ENCODE data around the gene DUSP16. TPM values are rescaled to one million over a fixed set of nuclear protein-coding genes. Genes with fewer than 3 reads are reported as not detected.

Gene DUSP16
- total and polyA plus RNA-seq, 2 of the 8 experiments (the other 6 are each of a cell fraction or from before 2014, with no cell fraction given), result 31.6 to 55.9 TPM

DNA sequence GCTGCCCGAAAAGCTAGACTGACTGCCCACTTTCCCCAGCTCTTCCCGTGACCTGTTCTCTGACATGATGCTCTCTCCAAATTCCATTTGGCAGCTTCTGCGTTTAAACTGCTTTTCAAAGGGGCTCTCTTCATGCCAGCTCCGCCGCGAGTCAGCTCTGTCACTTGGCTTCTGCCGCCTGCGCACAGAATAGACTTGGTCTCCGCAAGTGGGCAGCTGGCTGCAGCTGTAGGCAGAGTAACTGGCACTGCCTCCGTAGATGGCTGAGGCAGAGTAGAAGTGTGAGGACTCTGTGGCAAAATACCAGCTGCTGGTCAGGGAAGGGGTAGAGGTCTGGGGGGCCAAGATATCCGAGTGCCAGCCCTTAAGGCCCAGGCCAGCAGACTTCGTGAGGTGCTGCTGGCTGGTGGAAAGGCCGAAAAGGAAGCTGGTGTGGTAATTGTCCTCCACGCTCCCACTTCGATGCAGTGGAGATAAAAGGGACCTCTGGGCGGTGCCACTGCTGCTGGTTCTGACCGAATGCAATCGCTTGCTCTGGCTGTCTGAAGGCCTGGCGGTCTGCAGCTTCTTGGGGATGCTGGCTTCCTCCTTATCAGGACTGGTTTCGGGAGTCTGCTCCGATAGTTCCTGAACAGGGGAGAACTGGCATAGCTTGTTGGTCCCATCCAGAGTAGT, 85.7 kb downstream of the DUSP16 start (continued):
- no peak for TF ChIP-seq CHD7 (IDR thresholded peaks at IDR 0.05; ENCODE audit: insufficient replicate concordance, low read length)
- TF ChIP-seq, protein P1, sequence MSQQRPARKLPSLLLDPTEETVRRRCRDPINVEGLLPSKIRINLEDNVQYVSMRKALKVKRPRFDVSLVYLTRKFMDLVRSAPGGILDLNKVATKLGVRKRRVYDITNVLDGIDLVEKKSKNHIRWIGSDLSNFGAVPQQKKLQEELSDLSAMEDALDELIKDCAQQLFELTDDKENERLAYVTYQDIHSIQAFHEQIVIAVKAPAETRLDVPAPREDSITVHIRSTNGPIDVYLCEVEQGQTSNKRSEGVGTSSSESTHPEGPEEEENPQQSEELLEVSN (IDR thresholded peaks at IDR 0.05), result no peak
- TF ChIP-seq BACH1 (IDR thresholded peaks at IDR 0.05; ENCODE audit: low read length), result no peak
- TF ChIP-seq RAD21 (IDR thresholded peaks at IDR 0.05 in 1 of 2, conservative IDR thresholded peaks at IDR 0.05 in 1 of 2; ENCODE audit: low read depth in 2 of 2, low read length in 2 of 2), result no peak
- no peak for TF ChIP-seq POLR2A (IDR thresholded peaks at IDR 0.05; ENCODE audit: control extremely low read depth in 1 of 2, low read depth in 2 of 2, low read length in 2 of 2)
- no peak for TF ChIP-seq NRF1 (IDR thresholded peaks at IDR 0.05; ENCODE audit: low read depth, low read length)
